B cell (primary cell): ENCODE data around the gene NINL. TPM values are rescaled to one million over a fixed set of nuclear protein-coding genes. Genes with fewer than 3 reads are reported as not detected.
A peak's percentile ranks its signal among the peaks of the same experiment; 100 is the strongest.

ENCODE experiments used
- ATAC-seq: fragments of 200-7000 bp; cut with Tn5 transposase; one replicate; pipeline ENCODE4 v1.10.0; 2021; ENCODE audit warnings: low read depth, mild to moderate bottlenecking, moderate number of reproducible peaks, moderate library complexity
- CTCF ChIA-PET: fragments of 350-600 bp; sonication (Branson Sonifier 250); formaldehyde crosslinking; loops from one replicate; lab custom pipeline; 2021; ENCODE audit warnings: antibody characterized with exemption, inconsistent platforms; lab: Charles Lee
- POLR2A ChIA-PET: fragments of 350-600 bp; sonication (Branson Sonifier 250); formaldehyde crosslinking; loops from one replicate; lab custom pipeline; 2021; ENCODE audit warnings: antibody characterized with exemption; lab: Charles Lee
- DNase-seq: peaks from one replicate; pipeline ENCODE4 v3.0.0; 2013
- H2AFZ ChIP-seq: 2 replicates; pipeline ENCODE4 v1.6.1; 2012; ENCODE audit warnings: mild to moderate bottlenecking, low read depth, low read length; ENCODE audit not compliant: insufficient read depth, poor library complexity, severe bottlenecking
- H3K27ac ChIP-seq, 2 donors: 1 replicate in 1 of 2; 2 replicates in 1 of 2; pipeline ENCODE4 v1.5.1; 2012 to 2013; ENCODE audit warnings: low read length in 2 of 2, mild to moderate bottlenecking in 2 of 2, moderate library complexity in 1 of 2
- H3K27me3 ChIP-seq, 4 experiments: fragments of 200-600 bp in 1 of 4; sonication (generic) in 1 of 4; replicated peaks in 1 of 4; 1 replicate in 2 of 4; 2 replicates in 2 of 4; pipeline versions ENCODE4 v1.6.1 to v1.7.0; 2013 to 2016; ENCODE audit warnings: low read length in 3 of 4, mild to moderate bottlenecking in 2 of 4, mixed read lengths in 1 of 4, moderate library complexity in 1 of 4; ENCODE audit not compliant: insufficient read depth in 4 of 4, control insufficient read depth in 3 of 4; ENCODE audit errors: control extremely low read depth in 1 of 4
- H3K36me3 ChIP-seq, 2 experiments: replicated peaks in 1 of 2; 1 replicate in 1 of 2; 2 replicates in 1 of 2; pipeline versions ENCODE4 v1.6.1 to v1.7.1; 2013; ENCODE audit warnings: low read length in 1 of 2; ENCODE audit not compliant: insufficient read depth in 2 of 2, control insufficient read depth in 1 of 2; ENCODE audit errors: control extremely low read depth in 1 of 2, extremely low read depth in 1 of 2
- H3K4me1 ChIP-seq, 2 donors: fragments of 200-600 bp in 1 of 2; sonication (generic) in 1 of 2; 1 replicate in 1 of 2; 2 replicates in 1 of 2; pipeline versions ENCODE4 v1.5.1 to v1.6.1; 2013 to 2017; ENCODE audit warnings: low read length in 2 of 2; ENCODE audit not compliant: control insufficient read depth in 2 of 2, insufficient read depth in 2 of 2
- H3K4me2 ChIP-seq: replicated peaks from 2 replicates; pipeline ENCODE3; 2012; ENCODE audit warnings: mild to moderate bottlenecking, low read depth, low read length; ENCODE audit not compliant: poor library complexity, severe bottlenecking
- H3K4me3 ChIP-seq, 5 experiments: fragments of 200-600 bp in 1 of 5; sonication (generic) in 1 of 5; 1 replicate in 3 of 5; 2 replicates in 2 of 5; pipeline versions ENCODE4 v1.5.1 to v1.7.0; 2011 to 2016; ENCODE audit warnings: low read length in 4 of 5, mild to moderate bottlenecking in 4 of 5, low read depth in 2 of 5, control low read depth in 1 of 5, moderate library complexity in 1 of 5; ENCODE audit not compliant: insufficient read depth in 1 of 5; ENCODE audit errors: control extremely low read depth in 1 of 5, extremely low read depth in 1 of 5
- H3K79me2 ChIP-seq: fragments of 200-600 bp; sonication (generic); one replicate; pipeline ENCODE4 v1.6.0; 2016; ENCODE audit warnings: low read length; ENCODE audit not compliant: control insufficient read depth, insufficient read depth
- H3K9ac ChIP-seq: fragments of 200-600 bp; sonication (generic); 2 replicates; pipeline ENCODE4 v1.6.1; 2017; ENCODE audit warnings: mild to moderate bottlenecking, low read length, moderate library complexity
- H3K9me3 ChIP-seq, 3 donors: one replicate each; pipeline versions ENCODE4 v1.6.1 to v1.7.1; 2013; ENCODE audit warnings: low read length in 2 of 3; ENCODE audit not compliant: control insufficient read depth in 2 of 3, insufficient read depth in 1 of 3; ENCODE audit errors: control extremely low read depth in 1 of 3
- H4K20me1 ChIP-seq: 2 replicates; pipeline ENCODE4 v1.6.0; 2012; ENCODE audit warnings: mild to moderate bottlenecking, low read length; ENCODE audit not compliant: insufficient read depth, control insufficient read depth, poor library complexity, severe bottlenecking
- H3K27ac Mint-ChIP-seq: one replicate; pipeline ENCODE4 v1.8.0; 2021; ENCODE audit warnings: mixed read lengths
- H3K27me3 Mint-ChIP-seq: one replicate; pipeline ENCODE4 v1.8.0; 2021; ENCODE audit warnings: mixed read lengths
- H3K4me1 Mint-ChIP-seq: one replicate; pipeline ENCODE4 v1.8.0; 2021; ENCODE audit warnings: mixed read lengths
- H3K4me3 Mint-ChIP-seq: one replicate; pipeline ENCODE4 v1.8.0; 2021; ENCODE audit warnings: mixed read lengths
- H3K9me3 Mint-ChIP-seq: one replicate; pipeline ENCODE4 v1.8.0; 2022; ENCODE audit warnings: mixed read lengths; ENCODE audit not compliant: insufficient read depth
- EZH2 ChIP-seq: IDR thresholded peaks from 2 replicates; pipeline ENCODE4 v1.6.1; 2012; ENCODE audit warnings: borderline replicate concordance, low read depth, mild to moderate bottlenecking, moderate library complexity, low read length; ENCODE audit not compliant: insufficient read depth, poor library complexity, severe bottlenecking
- WGBS: methylation state at CpG from one replicate; pipeline ENCODE4 v1.1.5; 2013; ENCODE audit warnings: missing lambda C conversion rate; ENCODE audit not compliant: insufficient coverage; 5-methylcytosine and 5-hydroxymethylcytosine counted together
- intact Hi-C: fragments of 100-400 bp; cut with micrococcal nuclease; formaldehyde crosslinking; loops from one replicate; pipeline ENCODE4 v1.10.0; 2022
- polyA plus RNA-seq: library from polyadenylated mRNA; depleted of rRNA; stranded (reverse); fragments of >200 nt; gene quantifications from 2 replicates; pipeline ENCODE4 v1.2.3, GENCODE V29; 2012
- small RNA-seq: library from RNA; depleted of rRNA; stranded (forward); fragments of <200 nt; gene quantifications from one replicate; pipeline ENCODE3, GENCODE V24; 2012; ENCODE audit warnings: low replicate concordance, low read depth; ENCODE audit not compliant: insufficient read length
- total RNA-seq, 2 donors: library from RNA; stranded (reverse); fragments of 120-200 nt in 1 of 2; gene quantifications; 1 replicate in 1 of 2; 2 replicates in 1 of 2; pipeline versions ENCODE4 v1.2.3 to v1.2.4, GENCODE V29; 2013 to 2022
- TF ChIP-seq, protein P1 (sequence below): fragments of 200-600 bp; IDR thresholded peaks from one replicate; pipeline ENCODE4 v1.8.0; 2022; ENCODE audit warnings: antibody characterized with exemption, mild to moderate bottlenecking

The NINL gene
- total and polyA plus RNA-seq, 2 donors (not counting 1 experiment from before 2014, with no cell fraction given) = 1.8 to 5.5 TPM

GRCh38 chr20:25407311-25408169 lies 177.8 kb downstream of the NINL start, which contains the start of gene GINS1:
Gene GINS1, plus strand, starts transcription at chr20:25407673. Its CDS starts 148 bp downstream, at chr20:25407821.
- peaks cover 5 to 6% of the 10 kb centered on the region in 2 donors for H3K4me1 ChIP-seq
- H2AFZ ChIP-seq = peak within 1 kb of the TSS; percentile 96
- no peaks in the 10 kb centered on the region for H3K36me3 ChIP-seq
- H3K9me3 ChIP-seq = peaks cover 2 to 16% (median 14%) of the 10 kb centered on the region in 3 donors
- H3K79me2 ChIP-seq = peaks cover 6% of the 10 kb centered on the region
- CTCF ChIA-PET = interaction anchor here (1.2 to 3.5 kb wide), 4 partner anchors 10 to 414 kb away, joined by 3 to 40 read pairs (median 8); no protein-coding TSS in a partner anchor
- peak within 1 kb of the TSS in 1 of 2 donors; percentile 69 for H3K27ac ChIP-seq
- Mint-ChIP-seq H3K27me3 (no peaks in the 10 kb centered on the region), H3K4me3 (peak within 1 kb of the TSS; percentile 95), H3K4me1 (peaks cover 12% of the 10 kb centered on the region), H3K9me3 (peaks cover 7% of the 10 kb centered on the region), H3K27ac (peak within 1 kb of the TSS; percentile 85)
- H4K20me1 ChIP-seq = no peaks in the 10 kb centered on the region
- intact Hi-C loops = loop anchor here (1.0 to 5.0 kb wide), 3 partner anchors 16 to 289 kb away; partner anchors contain the start of genes PYGB and ZNF337
- H3K4me2 ChIP-seq = peak within 1 kb of the TSS; percentile 87
- peak within 1 kb of the TSS; percentile 90 for H3K9ac ChIP-seq
- DNase-seq = peak; percentile 83
- TF ChIP-seq, protein P1, sequence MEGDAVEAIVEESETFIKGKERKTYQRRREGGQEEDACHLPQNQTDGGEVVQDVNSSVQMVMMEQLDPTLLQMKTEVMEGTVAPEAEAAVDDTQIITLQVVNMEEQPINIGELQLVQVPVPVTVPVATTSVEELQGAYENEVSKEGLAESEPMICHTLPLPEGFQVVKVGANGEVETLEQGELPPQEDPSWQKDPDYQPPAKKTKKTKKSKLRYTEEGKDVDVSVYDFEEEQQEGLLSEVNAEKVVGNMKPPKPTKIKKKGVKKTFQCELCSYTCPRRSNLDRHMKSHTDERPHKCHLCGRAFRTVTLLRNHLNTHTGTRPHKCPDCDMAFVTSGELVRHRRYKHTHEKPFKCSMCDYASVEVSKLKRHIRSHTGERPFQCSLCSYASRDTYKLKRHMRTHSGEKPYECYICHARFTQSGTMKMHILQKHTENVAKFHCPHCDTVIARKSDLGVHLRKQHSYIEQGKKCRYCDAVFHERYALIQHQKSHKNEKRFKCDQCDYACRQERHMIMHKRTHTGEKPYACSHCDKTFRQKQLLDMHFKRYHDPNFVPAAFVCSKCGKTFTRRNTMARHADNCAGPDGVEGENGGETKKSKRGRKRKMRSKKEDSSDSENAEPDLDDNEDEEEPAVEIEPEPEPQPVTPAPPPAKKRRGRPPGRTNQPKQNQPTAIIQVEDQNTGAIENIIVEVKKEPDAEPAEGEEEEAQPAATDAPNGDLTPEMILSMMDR = no peak
- TF ChIP-seq EZH2 = no peak
- WGBS = 1% methylated on average over 56 of the region's 56 CpGs
- peak; percentile 95 for ATAC-seq
- H3K4me3 ChIP-seq = peak within 1 kb of the TSS; percentile 71 to 80 (median 74)
- H3K27me3 ChIP-seq = no peaks in the 10 kb centered on the region
- POLR2A ChIA-PET = interaction anchor here (0.5 to 1.3 kb wide), 3 partner anchors 8 to 599 kb away, joined by 3 to 5 read pairs (median 3); partner anchors contain the start of gene ABHD12

Small RNA genes lying within 50 kb of the gene (small RNA-seq; reads per million reads assigned to genes)
- gene RNU6ATAC17P = not detected

Other genes starting within 250 kb of the NINL start
- gene ABHD12, start 194.7 kb downstream of the NINL start, total RNA-seq = 27.7 and 28.3 TPM in 2 replicates
- gene ABHD12, start 194.7 kb downstream of the NINL start, polyA plus RNA-seq = 9.6 and 11.0 TPM in 2 replicates
- gene GINS1, start 177.9 kb downstream of the NINL start, total RNA-seq = 2.0 and 3.6 TPM in 2 replicates
- 0.61 and 0.88 TPM in 2 replicates for gene GINS1, start 177.9 kb downstream of the NINL start, polyA plus RNA-seq
- 1.8 and 2.3 TPM in 2 replicates for gene NANP, start 38.5 kb upstream of the NINL start, total RNA-seq
- gene NANP, start 38.5 kb upstream of the NINL start, polyA plus RNA-seq = 0.63 and 0.78 TPM in 2 replicates
- 24.7 and 27.1 TPM in 2 replicates for gene ZNF337, start 111.3 kb upstream of the NINL start, total RNA-seq
- 13.2 and 16.2 TPM in 2 replicates for gene ZNF337, start 111.3 kb upstream of the NINL start, polyA plus RNA-seq